Measurements from ENCODE around the gene PTPRU.

PTPRU gene

GRCh38 chr1:29317916-29318530 lies 81.7 kb downstream of the PTPRU start:
- no peak for DNase-seq

- DNase-seq: no peak
These were observed 82.4 kb downstream of the PTPRU start for GRCh38 chr1:29318724-29319123.

- DNase-seq: no peak
These were observed 83.2 kb downstream of the PTPRU start for GRCh38 chr1:29319300-29320110.

GRCh38 chr1:29320156-29320940 lies 84.0 kb downstream of the PTPRU start:
- no peak for DNase-seq

GRCh38 chr1:29321176-29321575 lies 84.9 kb downstream of the PTPRU start:
- no peak for DNase-seq

- DNase-seq: no peak
These were observed 85.9 kb downstream of the PTPRU start for GRCh38 chr1:29322147-29322694.

- DNase-seq: no peak
These were observed 86.7 kb downstream of the PTPRU start for GRCh38 chr1:29322861-29323585.

- no peak for DNase-seq
These were observed 87.3 kb downstream of the PTPRU start for GRCh38 chr1:29323636-29324035.

- no peak for DNase-seq
These were observed 87.9 kb downstream of the PTPRU start for GRCh38 chr1:29324202-29324601.

GRCh38 chr1:29324771-29325351 lies 88.5 kb downstream of the PTPRU start:
- no peak for DNase-seq

- DNase-seq: no peak
These were observed 89.4 kb downstream of the PTPRU start for GRCh38 chr1:29325675-29326074.

- no peak for DNase-seq
These were observed 89.8 kb downstream of the PTPRU start for GRCh38 chr1:29326123-29326522.

GRCh38 chr1:29327223-29327935 lies 91.1 kb downstream of the PTPRU start:
- no peak for DNase-seq

- DNase-seq: no peak
These were observed 92.9 kb downstream of the PTPRU start for GRCh38 chr1:29329022-29329775.

- DNase-seq: no peak
These were observed 93.8 kb downstream of the PTPRU start for GRCh38 chr1:29330089-29330488.

- DNase-seq: no peak
These were observed 94.5 kb downstream of the PTPRU start for GRCh38 chr1:29330856-29331255.

- no peak for DNase-seq
These were observed 95.0 kb downstream of the PTPRU start for GRCh38 chr1:29331309-29331708.

GRCh38 chr1:29331729-29332128 lies 95.4 kb downstream of the PTPRU start:
- DNase-seq: no peak

- DNase-seq: peak; percentile 41 to 64
These were observed 95.9 kb downstream of the PTPRU start for GRCh38 chr1:29332204-29332603.

- DNase-seq: no peak
These were observed 96.7 kb downstream of the PTPRU start for GRCh38 chr1:29333008-29333407.

- DNase-seq: no peak
These were observed 99.3 kb downstream of the PTPRU start for GRCh38 chr1:29335573-29335972.
